Measurements from ENCODE around the gene FANCE. TPM values are rescaled to one million over a fixed set of nuclear protein-coding genes. Genes with fewer than 3 reads are reported as not detected.

FANCE gene
- total RNA-seq, 1 experiment from 2014 or later: 4.3 TPM

DNA sequence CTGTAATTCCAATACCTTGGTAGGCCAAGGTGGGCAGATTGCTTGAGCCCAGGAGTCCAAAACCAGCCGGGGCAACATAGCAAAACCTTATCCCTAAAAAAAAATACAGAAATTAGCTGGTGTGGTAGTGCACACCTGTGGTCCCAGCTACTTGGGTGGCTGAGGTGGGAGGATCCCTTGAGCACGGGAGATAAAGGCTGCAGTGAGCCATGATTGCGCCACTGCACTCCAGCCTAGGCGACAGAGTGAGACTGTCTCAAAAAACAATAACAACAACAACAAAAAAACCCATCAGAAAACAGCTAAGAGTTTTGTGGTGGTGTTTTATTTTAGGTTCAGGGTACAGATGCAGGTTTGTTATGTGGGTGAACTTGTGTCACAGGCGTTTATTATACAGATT lies 42.9 kb upstream of the FANCE start:
- no peaks in the 10 kb centered on the region for H3K27me3 ChIP-seq (ENCODE audit: control insufficient read depth, insufficient read depth, low read length)
- CTCF ChIA-PET: interaction anchor here (0.8 kb wide), 1 partner anchor 65 kb away, joined by 3 read pairs; no protein-coding TSS in a partner anchor
- no TSS peak for BruUV-seq (replicated peaks)
- ATAC-seq: no peak
- in situ Hi-C loops (cut with HindIII; ENCODE audit: low pct_unique_long_range_greater_than_20kb, low sequenced_read_pairs) (no loop called here), intact Hi-C loops (cut with micrococcal nuclease; ENCODE audit: unreplicated experiment) (no loop called here)
- no peak for DNase-seq (ENCODE audit: low read depth, low spot score)
- no peaks in the 10 kb centered on the region for H3K4me1 ChIP-seq (ENCODE audit: control insufficient read depth, insufficient read depth, low read length)
- no peaks in the 10 kb centered on the region for H3K36me3 ChIP-seq (ENCODE audit: control insufficient read depth, insufficient read depth, low read length)
- H3K9me3 ChIP-seq (ENCODE audit: control insufficient read depth, insufficient read depth, low read depth, low read length): no peaks in the 10 kb centered on the region
- POLR2A ChIA-PET: no interaction called here
- H3K4me3 ChIP-seq (ENCODE audit: low read depth in 2 of 2, low read length in 2 of 2): no peak overlapping the region
- TF ChIP-seq SIN3A (IDR thresholded peaks at IDR 0.05; ENCODE audit: borderline replicate concordance, insufficient read depth, low read depth, low read length) (no peak), TCF7L2 (IDR thresholded peaks at IDR 0.05; ENCODE audit: low read depth, low read length) (no peak), REST (IDR thresholded peaks at IDR 0.05; ENCODE audit: insufficient read depth in 1 of 2, low read depth in 2 of 2, low read length in 1 of 2) (no peak), POLR2AphosphoS5 (IDR thresholded peaks at IDR 0.05; ENCODE audit: low read depth, low read length) (no peak)
- TF ChIP-seq, protein P1, sequence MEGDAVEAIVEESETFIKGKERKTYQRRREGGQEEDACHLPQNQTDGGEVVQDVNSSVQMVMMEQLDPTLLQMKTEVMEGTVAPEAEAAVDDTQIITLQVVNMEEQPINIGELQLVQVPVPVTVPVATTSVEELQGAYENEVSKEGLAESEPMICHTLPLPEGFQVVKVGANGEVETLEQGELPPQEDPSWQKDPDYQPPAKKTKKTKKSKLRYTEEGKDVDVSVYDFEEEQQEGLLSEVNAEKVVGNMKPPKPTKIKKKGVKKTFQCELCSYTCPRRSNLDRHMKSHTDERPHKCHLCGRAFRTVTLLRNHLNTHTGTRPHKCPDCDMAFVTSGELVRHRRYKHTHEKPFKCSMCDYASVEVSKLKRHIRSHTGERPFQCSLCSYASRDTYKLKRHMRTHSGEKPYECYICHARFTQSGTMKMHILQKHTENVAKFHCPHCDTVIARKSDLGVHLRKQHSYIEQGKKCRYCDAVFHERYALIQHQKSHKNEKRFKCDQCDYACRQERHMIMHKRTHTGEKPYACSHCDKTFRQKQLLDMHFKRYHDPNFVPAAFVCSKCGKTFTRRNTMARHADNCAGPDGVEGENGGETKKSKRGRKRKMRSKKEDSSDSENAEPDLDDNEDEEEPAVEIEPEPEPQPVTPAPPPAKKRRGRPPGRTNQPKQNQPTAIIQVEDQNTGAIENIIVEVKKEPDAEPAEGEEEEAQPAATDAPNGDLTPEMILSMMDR (IDR thresholded peaks at IDR 0.05): no peak
- no peak overlapping the region for H3K27ac ChIP-seq (ENCODE audit: low read length)

GRCh38 chr6:35410131-35410530 lies 42.0 kb upstream of the FANCE start:
- no peak overlapping the region for H3K27ac ChIP-seq (ENCODE audit: low read length)
- intact Hi-C loops (cut with micrococcal nuclease; ENCODE audit: unreplicated experiment): no loop called here

More at GRCh38 chr6:35410131-35410530, 42.0 kb upstream of the FANCE start:
- ChIA-PET POLR2A (no interaction called here), CTCF (no interaction called here)
- no TSS peak for BruUV-seq (replicated peaks)
- H3K4me3 ChIP-seq (ENCODE audit: low read depth in 2 of 2, low read length in 2 of 2): no peak overlapping the region
- no peaks in the 10 kb centered on the region for H3K36me3 ChIP-seq (ENCODE audit: control insufficient read depth, insufficient read depth, low read length)
- ATAC-seq (no peak), DNase-seq (ENCODE audit: low read depth, low spot score) (no peak)
- in situ Hi-C loops (cut with HindIII; ENCODE audit: low pct_unique_long_range_greater_than_20kb, low sequenced_read_pairs): no loop called here
- peaks cover 6% of the 10 kb centered on the region; the same call in 1 of the 2 replicates for H3K4me1 ChIP-seq (ENCODE audit: control insufficient read depth, insufficient read depth, low read length)
- no peaks in the 10 kb centered on the region for H3K9me3 ChIP-seq (ENCODE audit: control insufficient read depth, insufficient read depth, low read depth, low read length)
- no peaks in the 10 kb centered on the region for H3K27me3 ChIP-seq (ENCODE audit: control insufficient read depth, insufficient read depth, low read length)
- TF ChIP-seq REST (IDR thresholded peaks at IDR 0.05; ENCODE audit: insufficient read depth in 1 of 2, low read depth in 2 of 2, low read length in 1 of 2) (no peak), POLR2AphosphoS5 (IDR thresholded peaks at IDR 0.05; ENCODE audit: low read depth, low read length) (no peak)
